Effector memory CD8-positive, alpha-beta T cell (primary cell): ENCODE measurements around the gene KCNMA1.

Experiments
- ATAC-seq: fragments of 150-1000 bp; cut with Tn5 transposase; replicated peaks from 2 replicates; pipeline ENCODE4 v1.10.0; 2021; ENCODE audit warnings: mild to moderate bottlenecking, moderate library complexity
- DNase-seq, 3 experiments: peaks; one replicate each; pipeline ENCODE4 v3.0.0; 2021
- H3K27ac Mint-ChIP-seq, 2 donors: one replicate each; pipeline ENCODE4 v1.8.0; 2022; ENCODE audit warnings: mild to moderate bottlenecking in 2 of 2, mixed read lengths in 2 of 2, moderate library complexity in 2 of 2
- H3K27me3 Mint-ChIP-seq, 2 donors: one replicate each; pipeline ENCODE4 v1.8.0; 2022; ENCODE audit warnings: mixed read lengths in 2 of 2
- H3K36me3 Mint-ChIP-seq: one replicate; pipeline ENCODE4 v1.8.0; 2022; ENCODE audit warnings: mild to moderate bottlenecking, moderate library complexity, mixed read lengths; ENCODE audit not compliant: insufficient read depth
- H3K4me1 Mint-ChIP-seq, 2 donors: one replicate each; pipeline ENCODE4 v1.8.0; 2022; ENCODE audit warnings: low read depth in 2 of 2, mixed read lengths in 2 of 2
- H3K4me3 Mint-ChIP-seq, 2 donors: one replicate each; pipeline ENCODE4 v1.8.0; 2022; ENCODE audit warnings: mild to moderate bottlenecking in 2 of 2, mixed read lengths in 2 of 2, moderate library complexity in 2 of 2
- H3K9me3 Mint-ChIP-seq, 2 donors: one replicate each; pipeline ENCODE4 v1.8.0; 2022; ENCODE audit warnings: mixed read lengths in 2 of 2

Gene KCNMA1

DNA sequence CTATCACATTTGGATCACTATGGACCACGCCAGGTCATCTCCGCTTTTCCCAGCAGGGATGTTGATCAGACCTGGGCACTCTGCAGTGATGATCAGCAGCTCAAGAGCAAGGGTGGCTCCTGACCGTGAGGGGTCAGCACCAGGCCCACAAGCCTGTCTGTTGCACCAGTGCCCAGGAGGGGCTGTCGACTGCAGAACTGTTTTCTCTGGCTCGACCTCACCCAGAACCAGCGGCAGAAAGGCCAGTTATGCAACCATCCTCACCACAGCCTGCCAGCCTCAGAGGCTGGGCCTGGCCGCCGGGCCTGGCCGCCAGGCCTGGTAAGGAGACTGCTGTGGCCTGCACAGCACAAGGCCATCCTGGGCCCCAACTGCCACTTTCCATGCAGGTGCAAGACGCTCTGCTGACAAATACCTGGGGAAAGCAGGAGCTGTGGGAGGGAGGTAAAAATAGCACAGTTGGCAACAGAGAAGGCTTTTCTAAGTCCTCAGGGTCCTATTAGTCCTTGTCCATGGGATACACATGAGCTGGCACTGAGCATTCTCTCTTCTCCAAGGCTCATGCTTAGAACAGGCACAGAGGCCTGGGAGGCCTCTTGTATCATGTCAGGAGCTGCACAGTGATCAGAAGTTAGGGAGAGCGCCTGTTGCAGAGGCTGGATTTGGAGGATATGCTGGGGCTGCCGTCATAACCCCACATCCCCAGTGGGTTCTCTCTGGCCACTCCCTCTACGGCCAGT, 17.5 kb downstream of the KCNMA1 start:
- no peak overlapping the region for H3K4me3 Mint-ChIP-seq

DNA sequence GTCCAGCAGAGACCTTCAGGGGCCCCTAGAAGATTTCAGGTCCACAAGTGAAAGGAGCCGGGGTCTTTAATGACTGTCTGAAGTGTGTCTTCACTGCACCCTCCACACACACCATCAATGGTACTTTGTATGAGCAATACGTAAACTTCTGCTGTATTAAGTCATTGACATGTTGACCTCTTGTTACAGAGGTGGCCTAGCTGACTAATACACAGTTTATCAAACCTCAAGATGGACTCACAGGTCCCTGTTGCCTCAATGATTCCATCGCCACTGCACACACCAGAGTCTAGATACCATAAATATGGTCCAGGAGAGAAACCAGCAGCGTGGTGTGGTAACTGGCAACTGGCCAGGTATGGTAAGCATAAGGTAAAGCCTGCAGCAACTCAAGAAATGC, 19.5 kb downstream of the KCNMA1 start:
- Mint-ChIP-seq H3K36me3 (no peaks in the 10 kb centered on the region), H3K27me3 (peaks cover 16 to 50% of the 10 kb centered on the region in 2 donors), H3K27ac (no peak overlapping the region), H3K4me1 (peaks cover 0 to 4% of the 10 kb centered on the region in 2 donors), H3K4me3 (no peak overlapping the region), H3K9me3 (no peaks in the 10 kb centered on the region)
- no peak for DNase-seq
- ATAC-seq, result no peak

More for the DNA sequence above, 17.5 kb downstream of the KCNMA1 start:
- no peak for DNase-seq
- Mint-ChIP-seq H3K36me3 (no peaks in the 10 kb centered on the region), H3K4me1 (peaks cover 0 to 4% of the 10 kb centered on the region in 2 donors), H3K9me3 (no peaks in the 10 kb centered on the region), H3K27me3 (peaks cover 13 to 31% of the 10 kb centered on the region in 2 donors), H3K27ac (no peak overlapping the region)
- ATAC-seq, result no peak

DNA sequence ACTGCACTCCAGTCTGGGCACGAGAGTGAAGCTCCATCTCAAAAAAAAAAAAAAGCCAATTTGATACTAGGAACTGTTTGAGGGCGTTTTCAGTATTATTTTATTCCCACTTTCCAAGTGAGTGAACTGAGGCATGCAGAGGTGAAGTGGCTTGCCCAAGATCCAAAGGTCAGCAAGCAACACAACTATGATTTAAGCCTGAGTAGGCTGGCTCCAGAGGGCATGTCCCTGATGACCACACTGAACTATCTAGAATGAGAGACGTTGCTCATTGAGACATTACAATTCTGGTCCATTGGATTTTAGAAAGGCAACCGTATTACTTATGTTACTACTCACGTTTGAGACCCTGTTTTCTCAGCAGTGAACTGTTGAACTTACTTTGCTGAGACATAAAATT, 20.8 kb downstream of the KCNMA1 start:
- ATAC-seq, result no peak
- no peak for DNase-seq
- peaks cover 28 to 64% of the 10 kb centered on the region in 2 donors for H3K27me3 Mint-ChIP-seq
- H3K27ac Mint-ChIP-seq, result no peak overlapping the region
- no peak overlapping the region for H3K4me3 Mint-ChIP-seq
- H3K36me3 Mint-ChIP-seq, result no peaks in the 10 kb centered on the region
- H3K9me3 Mint-ChIP-seq, result no peaks in the 10 kb centered on the region
- H3K4me1 Mint-ChIP-seq, result no peaks in the 10 kb centered on the region

DNA sequence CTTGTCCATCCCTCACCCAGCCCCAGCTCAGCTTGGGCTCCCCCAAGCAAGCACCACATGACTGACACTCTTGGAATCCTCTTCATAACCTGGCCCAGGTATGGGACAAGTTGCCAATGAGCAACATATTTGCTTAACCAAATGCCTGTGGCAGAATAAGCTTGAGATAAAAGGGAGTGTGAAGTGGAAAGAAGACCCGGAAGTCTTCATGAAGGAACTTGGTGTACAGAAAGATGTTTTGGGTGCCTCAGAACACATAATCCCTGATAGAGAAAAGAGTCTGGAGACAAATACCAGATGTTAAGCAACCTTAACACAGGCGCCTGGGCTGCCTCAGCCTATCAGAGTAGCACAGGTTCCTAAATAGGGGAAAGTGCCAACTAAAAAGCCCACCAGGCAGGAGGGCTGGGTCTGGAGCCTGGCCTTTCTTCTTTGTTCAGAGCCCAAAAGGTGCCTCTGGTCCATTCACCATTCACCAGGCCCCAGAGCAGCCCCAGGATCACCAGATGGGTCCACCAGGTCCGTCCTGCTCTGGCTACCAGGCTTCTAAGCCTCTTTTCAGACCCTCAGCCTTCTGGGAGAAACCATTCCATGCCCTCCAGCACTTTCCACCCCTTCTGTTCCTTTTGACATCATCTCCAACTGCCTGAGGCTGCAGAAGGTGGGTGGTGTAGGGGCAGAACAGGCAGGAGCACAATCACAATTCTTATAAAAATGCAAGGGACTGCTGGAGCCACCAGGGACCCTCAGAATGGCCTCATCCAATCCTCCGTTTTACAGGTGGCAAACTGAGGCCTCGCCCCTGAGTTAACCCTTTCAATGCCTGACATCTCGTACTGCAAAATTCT, 22.6 kb downstream of the KCNMA1 start:
- DNase-seq (no peak), ATAC-seq (no peak)
- Mint-ChIP-seq H3K36me3 (no peaks in the 10 kb centered on the region), H3K27ac (no peak overlapping the region), H3K27me3 (peaks cover 36 to 75% of the 10 kb centered on the region in 2 donors), H3K4me3 (no peak overlapping the region), H3K4me1 (no peaks in the 10 kb centered on the region), H3K9me3 (no peaks in the 10 kb centered on the region)

DNA sequence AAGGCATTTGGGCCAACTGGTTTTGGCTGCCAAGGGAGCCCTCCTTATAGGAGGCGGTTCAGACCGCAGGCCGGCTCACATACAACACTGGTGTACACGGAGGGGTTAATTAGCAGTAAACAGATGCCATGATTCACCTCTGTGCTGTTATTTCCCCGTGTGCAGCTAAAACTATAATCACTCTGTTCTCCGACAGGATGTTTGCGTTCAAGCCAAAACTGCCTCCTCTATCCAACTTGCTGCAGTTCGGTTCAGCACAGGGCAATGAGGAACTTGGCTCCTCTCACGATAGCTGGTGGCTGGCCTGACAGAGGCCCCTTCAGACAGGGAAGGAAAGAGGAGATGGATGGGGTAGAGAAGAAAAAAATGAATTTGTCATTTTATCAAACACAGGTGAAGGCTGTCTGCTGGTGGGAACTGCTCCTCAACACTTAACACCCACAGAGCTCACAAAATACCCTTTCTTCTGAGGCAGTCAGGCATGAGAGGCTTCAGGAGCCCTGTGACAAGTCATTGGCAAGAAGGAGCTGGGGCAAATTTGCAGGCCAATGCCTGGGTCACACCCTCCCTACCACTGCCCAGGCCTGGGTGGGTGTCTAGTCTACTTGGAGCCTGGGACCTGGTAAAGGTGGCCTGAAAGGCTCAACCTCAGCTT, 24.0 kb downstream of the KCNMA1 start:
- no peak for ATAC-seq
- H3K4me3 Mint-ChIP-seq, result no peak overlapping the region
- H3K4me1 Mint-ChIP-seq, result no peaks in the 10 kb centered on the region
- no peaks in the 10 kb centered on the region for H3K9me3 Mint-ChIP-seq
- peaks cover 46 to 79% of the 10 kb centered on the region in 2 donors for H3K27me3 Mint-ChIP-seq
- no peak overlapping the region for H3K27ac Mint-ChIP-seq
- DNase-seq, result no peak
- H3K36me3 Mint-ChIP-seq, result no peaks in the 10 kb centered on the region

DNA sequence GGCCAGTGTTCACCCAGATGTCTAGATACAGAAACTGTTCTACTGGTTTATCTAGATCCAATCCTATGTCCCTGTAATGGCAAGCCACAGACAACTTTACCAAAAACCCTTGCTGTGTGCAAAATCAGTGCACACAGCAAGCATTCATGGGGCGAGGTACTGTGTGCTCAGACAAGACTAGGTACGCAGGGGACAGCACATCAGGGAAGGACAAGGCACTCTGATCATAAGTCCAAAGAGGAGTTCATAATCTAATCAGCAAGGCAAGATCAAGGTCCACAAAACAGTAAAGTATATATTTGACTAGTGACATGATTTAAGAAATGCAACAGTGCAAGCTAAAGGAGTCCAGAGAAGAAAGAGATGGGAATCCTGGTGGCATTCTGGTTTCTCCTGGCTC, 25.9 kb downstream of the KCNMA1 start:
- ATAC-seq (no peak), DNase-seq (no peak)
- Mint-ChIP-seq H3K27me3 (peaks cover 60 to 81% of the 10 kb centered on the region in 2 donors), H3K27ac (no peak overlapping the region), H3K9me3 (no peaks in the 10 kb centered on the region), H3K4me1 (no peaks in the 10 kb centered on the region), H3K4me3 (no peak overlapping the region), H3K36me3 (no peaks in the 10 kb centered on the region)

DNA sequence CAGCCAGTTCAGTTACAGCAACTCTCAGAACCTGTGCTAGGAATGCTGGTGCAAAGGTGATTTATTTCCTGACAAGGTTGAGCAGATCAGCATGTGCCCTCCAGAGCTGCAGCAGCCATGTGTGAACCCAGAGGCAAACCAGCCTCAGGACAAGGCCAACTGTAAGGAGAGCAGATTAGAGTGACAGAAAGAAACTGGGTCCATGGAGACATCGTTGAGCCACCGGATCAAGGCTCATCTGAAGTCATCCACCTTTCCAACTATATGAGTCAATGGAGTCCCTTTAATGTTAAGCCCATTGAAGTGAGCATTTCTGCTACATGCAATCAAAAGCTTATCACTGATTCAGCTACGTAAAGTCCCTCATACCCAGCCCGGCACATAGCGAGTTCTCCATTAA, 26.4 kb downstream of the KCNMA1 start:
- Mint-ChIP-seq H3K4me3 (no peak overlapping the region), H3K27me3 (peaks cover 61 to 80% of the 10 kb centered on the region in 2 donors), H3K4me1 (no peaks in the 10 kb centered on the region), H3K9me3 (no peaks in the 10 kb centered on the region), H3K27ac (no peak overlapping the region), H3K36me3 (no peaks in the 10 kb centered on the region)
- no peak for DNase-seq
- no peak for ATAC-seq

DNA sequence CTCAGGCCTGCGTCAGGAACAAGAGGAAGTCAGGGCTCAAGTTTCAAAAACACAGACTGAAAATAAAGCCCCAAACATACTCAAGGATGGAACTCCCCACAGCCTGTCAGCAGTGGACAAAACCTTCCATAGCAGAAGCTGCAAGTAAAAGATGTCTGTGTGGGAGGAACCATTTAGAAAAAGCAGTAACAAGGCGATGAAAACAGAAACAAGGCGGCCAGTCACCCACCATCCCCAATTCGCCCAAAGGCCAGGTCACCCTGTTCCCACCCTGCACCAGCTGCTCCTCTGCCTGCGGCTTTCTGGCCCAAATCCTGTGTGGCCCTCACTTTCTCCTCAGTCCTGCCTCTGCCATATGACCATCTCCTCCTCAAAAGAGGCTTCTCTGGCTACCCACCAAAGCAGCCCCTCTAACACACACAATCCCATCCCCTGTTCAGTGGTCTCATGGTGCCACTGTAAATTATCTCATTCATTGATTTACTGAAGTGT, 27.8 kb downstream of the KCNMA1 start:
- H3K9me3 Mint-ChIP-seq, result no peaks in the 10 kb centered on the region
- no peak for ATAC-seq
- DNase-seq, result no peak
- no peaks in the 10 kb centered on the region for H3K36me3 Mint-ChIP-seq
- H3K4me3 Mint-ChIP-seq, result no peak overlapping the region
- H3K4me1 Mint-ChIP-seq, result no peaks in the 10 kb centered on the region
- no peak overlapping the region for H3K27ac Mint-ChIP-seq
- peaks cover 54 to 66% of the 10 kb centered on the region in 2 donors for H3K27me3 Mint-ChIP-seq

DNA sequence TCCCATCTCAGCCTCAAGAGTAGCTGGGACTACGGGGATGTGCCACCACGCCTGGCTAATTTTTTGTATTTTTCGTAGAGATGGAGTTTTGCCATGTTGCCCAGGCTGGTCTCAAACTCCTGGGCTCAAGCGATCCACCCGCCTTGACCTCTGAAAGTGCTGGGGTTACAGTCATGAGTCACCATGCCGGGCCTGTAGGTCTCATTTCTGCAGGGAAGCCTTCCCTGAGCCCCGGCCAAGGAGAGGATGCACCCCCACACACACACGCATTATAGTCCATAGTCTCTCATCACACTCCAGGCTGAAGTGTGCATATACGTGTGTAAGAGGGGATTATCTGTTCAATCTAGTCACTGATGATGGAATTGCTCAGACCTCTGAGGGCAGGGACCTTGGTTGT, 29.3 kb downstream of the KCNMA1 start:
- no peaks in the 10 kb centered on the region for H3K9me3 Mint-ChIP-seq
- ATAC-seq (no peak), DNase-seq (no peak)
- H3K27ac Mint-ChIP-seq, result no peak overlapping the region
- H3K4me3 Mint-ChIP-seq, result no peak overlapping the region
- no peaks in the 10 kb centered on the region for H3K36me3 Mint-ChIP-seq
- peaks cover 0 to 7% of the 10 kb centered on the region in 2 donors for H3K4me1 Mint-ChIP-seq
- peaks cover 52% of the 10 kb centered on the region in 2 donors for H3K27me3 Mint-ChIP-seq

DNA sequence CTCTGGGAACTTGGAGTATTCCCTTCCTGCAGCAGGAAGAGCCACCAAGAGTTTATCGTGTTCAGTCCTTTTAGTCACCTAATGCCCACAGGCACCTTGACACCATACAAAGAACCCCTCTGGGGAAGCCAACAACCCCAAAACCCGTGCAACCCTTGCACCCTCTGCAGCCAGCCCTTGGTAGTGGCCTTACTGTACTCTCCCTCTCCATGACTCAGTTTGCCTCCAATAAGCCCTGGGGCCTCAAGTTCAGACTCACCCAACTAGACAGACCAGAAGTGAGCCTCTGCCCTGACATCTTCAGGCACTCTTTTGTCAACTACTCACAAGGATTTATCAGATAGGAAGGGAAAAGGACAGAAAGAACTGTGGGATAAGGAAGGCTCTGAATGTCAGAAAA, 30.9 kb downstream of the KCNMA1 start:
- no peak for ATAC-seq
- peaks cover 36 to 38% of the 10 kb centered on the region in 2 donors for H3K27me3 Mint-ChIP-seq
- no peak overlapping the region for H3K27ac Mint-ChIP-seq
- no peaks in the 10 kb centered on the region for H3K9me3 Mint-ChIP-seq
- H3K4me1 Mint-ChIP-seq, result peaks cover 6 to 12% of the 10 kb centered on the region in 2 donors
- H3K36me3 Mint-ChIP-seq, result no peaks in the 10 kb centered on the region
- H3K4me3 Mint-ChIP-seq, result no peak overlapping the region
- no peak for DNase-seq

DNA sequence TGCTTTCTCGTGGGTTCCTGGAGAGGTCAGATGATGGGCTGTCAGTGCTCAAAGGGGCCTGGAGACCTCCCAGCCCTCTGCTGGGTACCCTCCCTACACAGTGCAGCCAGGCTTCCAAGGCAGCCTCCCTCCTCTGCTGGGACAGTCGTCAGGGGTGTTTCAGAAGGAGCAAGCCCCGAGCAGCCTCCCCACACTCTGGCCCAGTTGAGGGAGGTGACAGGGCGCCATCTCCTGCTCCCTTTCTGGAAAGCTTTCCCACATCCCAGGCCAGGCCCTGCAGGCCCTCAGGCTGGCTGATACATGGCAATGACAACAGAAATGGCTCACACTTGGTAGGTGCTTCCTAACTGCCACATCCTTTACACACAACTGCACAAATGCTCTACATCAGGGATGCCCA, 32.1 kb downstream of the KCNMA1 start:
- DNase-seq (no peak), ATAC-seq (no peak)
- Mint-ChIP-seq H3K9me3 (no peaks in the 10 kb centered on the region), H3K36me3 (peaks cover 3% of the 10 kb centered on the region), H3K4me1 (peaks cover 6 to 12% of the 10 kb centered on the region in 2 donors), H3K27ac (no peak overlapping the region), H3K27me3 (peaks cover 30 to 34% of the 10 kb centered on the region in 2 donors), H3K4me3 (no peak overlapping the region)

DNA sequence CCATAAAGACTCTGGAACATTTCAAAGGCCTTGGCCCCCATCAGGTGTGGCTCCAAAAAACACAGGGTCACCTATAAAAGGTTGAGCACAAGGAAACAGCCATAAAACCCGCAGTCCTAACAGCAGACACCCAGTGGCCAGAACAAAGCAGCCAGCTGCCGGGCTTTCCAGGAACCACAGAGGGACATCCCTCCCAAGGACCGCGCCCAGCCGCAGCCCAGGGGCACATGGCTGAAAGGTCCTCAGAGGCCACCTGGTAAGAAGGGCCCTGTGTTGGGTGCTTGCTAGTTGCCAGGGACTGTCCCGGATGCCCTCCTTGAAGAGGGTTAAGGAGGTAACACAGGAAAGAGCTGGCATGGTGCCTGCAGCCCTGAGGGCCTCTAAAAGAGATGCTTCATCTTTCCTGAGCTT, 32.7 kb downstream of the KCNMA1 start:
- peaks cover 27 to 30% of the 10 kb centered on the region in 2 donors for H3K27me3 Mint-ChIP-seq
- peaks cover 6 to 12% of the 10 kb centered on the region in 2 donors for H3K4me1 Mint-ChIP-seq
- no peak overlapping the region for H3K4me3 Mint-ChIP-seq
- H3K9me3 Mint-ChIP-seq, result no peaks in the 10 kb centered on the region
- DNase-seq (no peak), ATAC-seq (no peak)
- H3K27ac Mint-ChIP-seq, result no peak overlapping the region
- peaks cover 3% of the 10 kb centered on the region for H3K36me3 Mint-ChIP-seq

DNA sequence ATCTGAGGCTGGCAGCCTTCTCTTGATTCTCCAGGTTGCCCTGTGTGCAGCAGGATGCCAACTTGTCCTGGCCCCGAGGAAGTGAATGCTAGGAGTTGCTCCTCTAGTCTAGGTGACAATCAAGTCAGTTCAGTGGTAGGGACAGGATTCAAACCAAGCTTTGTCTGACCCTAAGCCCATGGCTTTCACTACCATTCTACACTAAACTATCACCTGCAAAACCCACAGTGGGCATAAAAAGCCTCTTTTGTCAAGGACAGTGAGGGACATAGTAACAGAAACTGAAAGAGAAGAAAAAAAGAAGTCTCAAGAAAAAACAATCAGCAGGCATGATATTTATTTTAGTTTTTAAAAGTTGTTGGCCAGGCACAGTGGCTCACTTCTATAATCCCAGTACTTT, 33.5 kb downstream of the KCNMA1 start:
- H3K4me3 Mint-ChIP-seq, result no peak overlapping the region
- H3K27me3 Mint-ChIP-seq, result peaks cover 25 to 30% of the 10 kb centered on the region in 2 donors
- DNase-seq (no peak), ATAC-seq (no peak)
- H3K9me3 Mint-ChIP-seq, result no peaks in the 10 kb centered on the region
- no peak overlapping the region for H3K27ac Mint-ChIP-seq
- H3K4me1 Mint-ChIP-seq, result peaks cover 6 to 12% of the 10 kb centered on the region in 2 donors
- peaks cover 3% of the 10 kb centered on the region for H3K36me3 Mint-ChIP-seq
